ENCODE data around the gene BCR.

Gene BCR

GRCh38 chr22:23219822-23220484 lies 39.6 kb downstream of the BCR start:
- peaks cover 85% of the 10 kb centered on the region for H3K4me1 ChIP-seq (ENCODE audit: control insufficient read depth, low read length)
- H3K4me3 ChIP-seq (ENCODE audit: low read length): peak overlapping the region; percentile 79

GRCh38 chr22:23220485-23221350 lies 40.4 kb downstream of the BCR start:
- peak overlapping the region; percentile 79 for H3K4me3 ChIP-seq (ENCODE audit: low read length)
- peaks cover 100% of the 10 kb centered on the region for H3K79me2 ChIP-seq (ENCODE audit: control insufficient read depth, low read length)
- no peak for TF ChIP-seq EZH2phosphoT487 (IDR thresholded peaks at IDR 0.05; ENCODE audit: borderline replicate concordance, low read length)
- no peak for TF ChIP-seq CTCF (IDR thresholded peaks at IDR 0.05; ENCODE audit: low read depth, low read length, poor library complexity, severe bottlenecking)
- peak overlapping the region; percentile 79 for H3K27ac ChIP-seq (ENCODE audit: low read depth, low read length)
- peaks cover 80% of the 10 kb centered on the region for H3K4me1 ChIP-seq (ENCODE audit: control insufficient read depth, low read length)
- 0 out of 2 replicates have a peak, but pooled peaks cover 8% of the 10 kb centered on the region for H3F3A ChIP-seq (ENCODE audit: control insufficient read depth, insufficient read depth)
- no peaks in the 10 kb centered on the region for H3K27me3 ChIP-seq (ENCODE audit: control insufficient read depth, low read length)
- no peaks in the 10 kb centered on the region for H3K9me2 ChIP-seq (replicated peaks; ENCODE audit: control insufficient read depth, low read length)
- peaks cover 16% of the 10 kb centered on the region for H3K36me3 ChIP-seq (ENCODE audit: control insufficient read depth, low read length)
- H3K4me2 ChIP-seq (ENCODE audit: low read length): peak overlapping the region; percentile 100
- H4K20me1 ChIP-seq (ENCODE audit: control insufficient read depth, insufficient read depth, low read depth, low read length): peaks cover 19% of the 10 kb centered on the region
- H3K9me3 ChIP-seq (ENCODE audit: control insufficient read depth, insufficient read depth, low read length): no peaks in the 10 kb centered on the region

More at GRCh38 chr22:23219822-23220484, 39.6 kb downstream of the BCR start:
- H3K27me3 ChIP-seq (ENCODE audit: control insufficient read depth, low read length): no peaks in the 10 kb centered on the region
- peaks cover 19% of the 10 kb centered on the region for H4K20me1 ChIP-seq (ENCODE audit: control insufficient read depth, insufficient read depth, low read depth, low read length)
- H3K9me3 ChIP-seq (ENCODE audit: control insufficient read depth, insufficient read depth, low read length): no peaks in the 10 kb centered on the region
- peak overlapping the region; percentile 100 for H3K4me2 ChIP-seq (ENCODE audit: low read length)
- H3K27ac ChIP-seq (ENCODE audit: low read depth, low read length): peak overlapping the region; percentile 79
- peaks cover 100% of the 10 kb centered on the region for H3K79me2 ChIP-seq (ENCODE audit: control insufficient read depth, low read length)
- TF ChIP-seq EZH2phosphoT487 (IDR thresholded peaks at IDR 0.05; ENCODE audit: borderline replicate concordance, low read length) (no peak), CTCF (IDR thresholded peaks at IDR 0.05; ENCODE audit: low read depth, low read length, poor library complexity, severe bottlenecking) (peak; percentile 7)
- peaks cover 23% of the 10 kb centered on the region for H3K36me3 ChIP-seq (ENCODE audit: control insufficient read depth, low read length)
- H3F3A ChIP-seq (ENCODE audit: control insufficient read depth, insufficient read depth): 0 out of 2 replicates have a peak, but pooled peaks cover 8% of the 10 kb centered on the region
- H3K9me2 ChIP-seq (replicated peaks; ENCODE audit: control insufficient read depth, low read length): no peaks in the 10 kb centered on the region

- Histone ChIP-seq H3K4me3 (ENCODE audit: low read length) (peak overlapping the region; percentile 79; the same call in 1 of the 2 replicates), H3K79me2 (ENCODE audit: control insufficient read depth, low read length) (peaks cover 100% of the 10 kb centered on the region), H4K20me1 (ENCODE audit: control insufficient read depth, insufficient read depth, low read depth, low read length) (peaks cover 19% of the 10 kb centered on the region), H3K9me3 (ENCODE audit: control insufficient read depth, insufficient read depth, low read length) (no peaks in the 10 kb centered on the region), H3K27me3 (ENCODE audit: control insufficient read depth, low read length) (no peaks in the 10 kb centered on the region), H3K4me2 (ENCODE audit: low read length) (peak overlapping the region; percentile 100), H3K4me1 (ENCODE audit: control insufficient read depth, low read length) (peaks cover 77% of the 10 kb centered on the region), H3F3A (ENCODE audit: control insufficient read depth, insufficient read depth) (0 out of 2 replicates have a peak, but pooled peaks cover 4% of the 10 kb centered on the region), H3K36me3 (ENCODE audit: control insufficient read depth, low read length) (peaks cover 16% of the 10 kb centered on the region), H3K27ac (ENCODE audit: low read depth, low read length) (peak overlapping the region; percentile 79; the same call in 1 of the 2 replicates), H3K9me2 (replicated peaks; ENCODE audit: control insufficient read depth, low read length) (no peaks in the 10 kb centered on the region)
- TF ChIP-seq CTCF (IDR thresholded peaks at IDR 0.05; ENCODE audit: low read depth, low read length, poor library complexity, severe bottlenecking) (no peak), EZH2phosphoT487 (IDR thresholded peaks at IDR 0.05; ENCODE audit: borderline replicate concordance, low read length) (no peak)
Measured at GRCh38 chr22:23221351-23221804, 41.1 kb downstream of the BCR start.

All from DOHH2 (cell line).